ENCODE data around the gene SLAMF6. TPM values are rescaled to one million over a fixed set of nuclear protein-coding genes. Genes with fewer than 3 reads are reported as not detected.
A peak's percentile ranks its signal among the peaks of the same experiment; 100 is the strongest.
"Not testable (repeated sequence)": the region's sequence is repeated elsewhere in the genome, so short reads cannot be mapped to it uniquely, and the experiment has no call there.

The SLAMF6 gene
- total and polyA plus RNA-seq, 5 donors from 2014 or later, result 60.0 to 163 (median 127) TPM

DNA sequence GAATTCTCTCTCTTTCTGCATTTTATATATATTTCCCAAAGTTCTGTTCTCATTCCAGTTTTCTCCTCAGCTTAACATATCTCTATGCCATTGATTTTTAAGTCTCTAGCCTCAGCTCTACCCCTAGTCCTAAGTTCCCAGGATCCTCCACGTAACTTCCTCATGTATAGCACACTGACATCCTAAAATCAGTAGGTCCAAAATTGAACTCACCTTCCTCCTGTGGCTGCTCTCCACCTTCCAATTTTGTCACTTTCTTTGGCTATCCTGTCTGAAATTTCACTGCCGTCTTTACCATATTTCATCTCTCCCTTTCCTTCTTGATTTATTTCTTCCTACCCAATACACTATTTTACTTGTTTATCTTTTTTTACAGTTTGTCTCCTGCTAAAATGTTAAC, 1.5 kb downstream of the SLAMF6 start:
- Mint-ChIP-seq H3K4me3 (peak overlapping the region; percentile 93 to 99 (median 96)), H3K9me3 (peaks cover 0 to 11% (median 4%) of the 10 kb centered on the region in 7 donors), H3K27ac (peak overlapping the region; percentile 94 to 98 (median 96)), H3K4me1 (peaks cover 29 to 81% (median 66%) of the 10 kb centered on the region in 4 donors), H3K36me3 (peaks cover 23% of the 10 kb centered on the region), H3K27me3 (no peaks in the 10 kb centered on the region)
- ATAC-seq (ENCODE audit: low read depth in 2 of 2) (no peak), DNase-seq (peak in 1 of 3 donors; percentile 13)
- Histone ChIP-seq H3K27ac (ENCODE audit: insufficient read depth, low read length, poor library complexity, severe bottlenecking) (peak overlapping the region; percentile 79), H3K4me1 (ENCODE audit: control insufficient read depth, insufficient read depth, low read length, poor library complexity, severe bottlenecking) (peaks cover 45% of the 10 kb centered on the region), H3K4me3 (ENCODE audit: low read depth, low read length) (peak overlapping the region; percentile 98), H3K36me3 (ENCODE audit: control insufficient read depth, insufficient read depth, low read length) (peaks cover 6% of the 10 kb centered on the region), H3K27me3 (ENCODE audit: control insufficient read depth, insufficient read depth, low read length) (no peaks in the 10 kb centered on the region), H3K9me3 (ENCODE audit: control insufficient read depth in 2 of 2, low read length in 2 of 2) (no peaks in the 10 kb centered on the region)

DNA sequence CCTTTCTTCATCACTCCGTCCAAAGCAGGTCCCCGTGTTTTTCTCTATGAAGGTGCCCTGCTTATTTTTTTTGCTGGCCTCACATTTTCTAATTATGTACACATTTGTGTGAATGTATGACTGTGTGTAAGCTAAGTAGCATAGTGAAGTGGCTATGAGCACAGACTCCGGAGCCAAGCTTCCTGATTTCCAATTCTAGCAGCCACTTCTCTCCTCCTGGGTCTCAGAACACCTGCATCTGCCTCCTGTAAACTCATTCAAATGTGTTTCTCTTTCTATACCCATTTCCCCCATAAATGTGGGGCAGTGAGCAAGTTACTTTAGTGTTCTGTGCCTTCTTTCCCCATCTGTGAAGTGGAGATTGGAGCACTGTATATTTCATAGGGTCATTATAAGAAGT, 2.1 kb downstream of the SLAMF6 start:
- no peaks in the 10 kb centered on the region for H3K27me3 ChIP-seq (ENCODE audit: control insufficient read depth, insufficient read depth, low read length)
- H3K36me3 ChIP-seq (ENCODE audit: control insufficient read depth, insufficient read depth, low read length), result peaks cover 6% of the 10 kb centered on the region
- peaks cover 21% of the 10 kb centered on the region for H3K36me3 Mint-ChIP-seq
- ATAC-seq (ENCODE audit: low read depth in 2 of 2), result no peak
- no peaks in the 10 kb centered on the region for H3K27me3 Mint-ChIP-seq
- H3K4me1 Mint-ChIP-seq, result peaks cover 32 to 86% (median 70%) of the 10 kb centered on the region in 4 donors
- peak overlapping the region; percentile 98 for H3K4me3 ChIP-seq (ENCODE audit: low read depth, low read length)
- H3K4me1 ChIP-seq (ENCODE audit: control insufficient read depth, insufficient read depth, low read length, poor library complexity, severe bottlenecking), result peaks cover 47% of the 10 kb centered on the region
- peaks cover 0 to 9% (median 4%) of the 10 kb centered on the region in 7 donors for H3K9me3 Mint-ChIP-seq
- H3K27ac Mint-ChIP-seq, result peak overlapping the region; percentile 94 to 98 (median 96)
- no peaks in the 10 kb centered on the region for H3K9me3 ChIP-seq (ENCODE audit: control insufficient read depth in 2 of 2, low read length in 2 of 2)
- DNase-seq, result peak in 1 of 3 donors; percentile 41
- H3K27ac ChIP-seq (ENCODE audit: insufficient read depth, low read length, poor library complexity, severe bottlenecking), result peak overlapping the region; percentile 79
- peak overlapping the region; percentile 93 to 99 (median 96) for H3K4me3 Mint-ChIP-seq

DNA sequence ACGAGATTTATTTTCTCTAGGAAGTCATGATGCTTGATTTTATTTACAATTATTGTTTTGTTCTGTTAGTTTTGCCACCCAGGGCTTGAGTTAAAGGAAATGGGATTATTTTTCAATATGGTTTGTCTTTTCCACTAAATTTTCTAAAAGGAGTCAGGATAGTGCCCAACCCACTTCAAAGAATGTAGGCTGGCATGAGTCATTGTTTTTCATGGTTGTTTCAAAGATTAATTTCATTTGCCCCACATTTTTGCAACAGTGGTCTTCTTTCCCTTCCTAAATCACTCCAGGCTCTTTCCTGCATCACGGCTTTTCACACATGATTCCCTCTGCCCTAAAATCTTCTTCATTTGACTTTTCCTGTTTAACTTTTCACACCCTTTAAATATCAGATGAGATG, 2.5 kb downstream of the SLAMF6 start:
- Mint-ChIP-seq H3K27me3 (no peaks in the 10 kb centered on the region), H3K4me3 (peak overlapping the region; percentile 93 to 99 (median 96)), H3K27ac (peak overlapping the region; percentile 94 to 98 (median 96)), H3K4me1 (peaks cover 36 to 90% (median 75%) of the 10 kb centered on the region in 4 donors), H3K36me3 (peaks cover 21% of the 10 kb centered on the region), H3K9me3 (peaks cover 0 to 8% (median 6%) of the 10 kb centered on the region in 7 donors)
- H3K27ac ChIP-seq (ENCODE audit: insufficient read depth, low read length, poor library complexity, severe bottlenecking), result peak overlapping the region; percentile 79
- ATAC-seq (ENCODE audit: low read depth in 2 of 2), result no peak
- DNase-seq, result no peak
- peaks cover 51% of the 10 kb centered on the region for H3K4me1 ChIP-seq (ENCODE audit: control insufficient read depth, insufficient read depth, low read length, poor library complexity, severe bottlenecking)
- peak overlapping the region; percentile 98 for H3K4me3 ChIP-seq (ENCODE audit: low read depth, low read length)
- H3K27me3 ChIP-seq (ENCODE audit: control insufficient read depth, insufficient read depth, low read length), result no peaks in the 10 kb centered on the region
- H3K36me3 ChIP-seq (ENCODE audit: control insufficient read depth, insufficient read depth, low read length), result peaks cover 6% of the 10 kb centered on the region
- no peaks in the 10 kb centered on the region for H3K9me3 ChIP-seq (ENCODE audit: control insufficient read depth in 2 of 2, low read length in 2 of 2)

DNA sequence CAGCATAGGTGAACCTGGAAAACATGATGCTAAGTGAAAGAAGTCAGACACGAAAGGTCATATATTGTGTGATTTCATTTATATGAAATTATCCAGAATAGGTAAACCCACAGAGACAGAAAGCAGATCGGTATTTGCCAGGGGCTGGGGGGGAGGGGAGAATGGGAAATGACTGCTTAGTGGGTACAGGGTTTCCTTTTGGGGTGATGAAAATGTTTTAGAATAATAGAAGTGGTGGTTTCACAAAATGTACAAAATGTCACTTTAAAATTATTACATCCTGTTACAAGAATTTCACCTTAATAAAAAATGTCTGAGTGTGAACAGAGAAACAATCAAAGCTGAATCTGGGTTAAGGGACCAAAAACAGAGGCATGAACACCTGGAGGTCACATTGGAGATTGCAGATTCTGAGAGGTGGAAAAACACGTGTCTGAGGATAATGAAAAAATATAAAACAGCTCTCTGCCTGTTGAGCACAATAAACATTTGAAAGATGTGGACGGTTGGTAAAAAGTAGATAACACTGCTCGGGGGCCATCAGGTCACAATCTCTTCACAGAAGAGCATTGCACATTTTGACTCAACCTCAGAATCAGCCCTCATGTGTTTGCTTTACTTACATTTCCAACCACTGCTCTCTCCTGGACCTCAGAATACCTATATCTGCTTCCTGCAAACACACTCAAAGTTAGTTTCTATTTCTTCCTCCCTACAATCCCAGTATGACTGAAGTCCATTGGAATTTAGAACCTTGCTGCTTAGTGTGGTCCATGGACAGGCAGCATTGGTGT, 3.2 kb downstream of the SLAMF6 start:
- H3K4me3 Mint-ChIP-seq, result peak overlapping the region; percentile 93 to 99 (median 96)
- Histone ChIP-seq H3K27me3 (ENCODE audit: control insufficient read depth, insufficient read depth, low read length) (no peaks in the 10 kb centered on the region), H3K36me3 (ENCODE audit: control insufficient read depth, insufficient read depth, low read length) (peaks cover 6% of the 10 kb centered on the region), H3K4me3 (ENCODE audit: low read depth, low read length) (peak overlapping the region; percentile 98), H3K27ac (ENCODE audit: insufficient read depth, low read length, poor library complexity, severe bottlenecking) (peak overlapping the region; percentile 79), H3K9me3 (ENCODE audit: control insufficient read depth in 2 of 2, low read length in 2 of 2) (no peaks in the 10 kb centered on the region), H3K4me1 (ENCODE audit: control insufficient read depth, insufficient read depth, low read length, poor library complexity, severe bottlenecking) (peaks cover 55% of the 10 kb centered on the region)
- peaks cover 0 to 3% (median under 1%) of the 10 kb centered on the region in 7 donors for H3K9me3 Mint-ChIP-seq
- peak overlapping the region; percentile 94 to 98 (median 96) for H3K27ac Mint-ChIP-seq
- peaks cover 21% of the 10 kb centered on the region for H3K36me3 Mint-ChIP-seq
- ATAC-seq (ENCODE audit: low read depth in 2 of 2), result peak; percentile 33 to 47
- peaks cover 44 to 92% (median 77%) of the 10 kb centered on the region in 4 donors for H3K4me1 Mint-ChIP-seq
- DNase-seq, result peak in 2 of 3 donors; percentile 61 to 68
- H3K27me3 Mint-ChIP-seq, result no peaks in the 10 kb centered on the region

DNA sequence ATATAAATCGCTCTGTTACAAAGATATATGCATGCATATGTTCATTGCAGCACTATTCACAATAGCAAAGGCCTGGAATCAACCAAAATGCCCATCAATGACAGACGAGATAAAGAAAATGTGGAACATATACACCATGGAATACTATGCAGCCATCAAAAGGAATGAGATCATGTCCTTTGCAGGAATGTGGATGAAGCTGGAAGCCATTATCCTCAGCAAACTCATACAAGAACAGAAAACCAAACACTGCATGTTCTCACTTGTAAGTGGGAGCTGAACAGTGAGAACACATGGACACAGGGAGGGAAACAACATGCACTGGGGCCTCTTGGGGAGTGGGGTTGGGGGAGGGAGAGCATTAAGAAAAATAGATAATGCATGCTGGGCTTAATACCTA, 5.5 kb downstream of the SLAMF6 start:
- Mint-ChIP-seq H3K36me3 (peaks cover 35% of the 10 kb centered on the region), H3K27ac (peak overlapping the region in 2 of 3 donors; percentile 79 to 98), H3K4me3 (peak overlapping the region; percentile 16 to 84 (median 56)), H3K9me3 (peaks cover 2 to 17% (median 5%) of the 10 kb centered on the region in 7 donors), H3K4me1 (peaks cover 65 to 99% (median 89%) of the 10 kb centered on the region in 4 donors)
- not testable (repeated sequence) for H3K9me3 ChIP-seq (ENCODE audit: control insufficient read depth in 2 of 2, low read length in 2 of 2); H3K27me3 Mint-ChIP-seq; H3K27me3 ChIP-seq (ENCODE audit: control insufficient read depth, insufficient read depth, low read length); H3K27ac ChIP-seq (ENCODE audit: insufficient read depth, low read length, poor library complexity, severe bottlenecking); ATAC-seq (ENCODE audit: low read depth in 2 of 2); DNase-seq
- H3K36me3 ChIP-seq (ENCODE audit: control insufficient read depth, insufficient read depth, low read length), result peaks cover 16% of the 10 kb centered on the region
- peaks cover 55% of the 10 kb centered on the region for H3K4me1 ChIP-seq (ENCODE audit: control insufficient read depth, insufficient read depth, low read length, poor library complexity, severe bottlenecking)
- peak overlapping the region; percentile 98 for H3K4me3 ChIP-seq (ENCODE audit: low read depth, low read length)

DNA sequence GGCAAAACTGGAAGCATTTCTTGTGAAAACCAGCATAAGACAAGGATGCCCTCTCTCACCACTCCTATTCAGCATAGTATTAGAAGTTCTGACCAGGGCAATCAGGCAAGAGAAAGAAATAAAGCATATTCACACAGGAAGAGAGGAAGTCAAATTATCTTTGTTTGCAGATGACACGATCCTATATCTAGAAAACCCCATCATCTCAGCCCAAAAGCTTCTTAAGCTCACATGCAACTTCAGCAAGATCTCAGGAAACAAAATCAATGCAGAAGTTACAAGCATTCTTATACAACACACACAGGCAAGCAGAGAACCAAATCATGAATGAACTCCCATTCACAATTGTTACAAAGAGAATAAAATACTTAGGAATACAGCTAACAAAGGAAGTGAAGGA, 7.1 kb downstream of the SLAMF6 start:
- H3K4me1 ChIP-seq (ENCODE audit: control insufficient read depth, insufficient read depth, low read length, poor library complexity, severe bottlenecking), result peaks cover 39% of the 10 kb centered on the region
- H3K27me3 ChIP-seq (ENCODE audit: control insufficient read depth, insufficient read depth, low read length); DNase-seq; H3K27me3 Mint-ChIP-seq; ATAC-seq (ENCODE audit: low read depth in 2 of 2); H3K27ac ChIP-seq (ENCODE audit: insufficient read depth, low read length, poor library complexity, severe bottlenecking): not testable (repeated sequence)
- peak overlapping the region; percentile 55 for H3K4me3 ChIP-seq (ENCODE audit: low read depth, low read length)
- H3K4me3 Mint-ChIP-seq, result peak overlapping the region; percentile 27 to 84 (median 71)
- H3K36me3 ChIP-seq (ENCODE audit: control insufficient read depth, insufficient read depth, low read length), result peaks cover 33% of the 10 kb centered on the region
- H3K9me3 Mint-ChIP-seq, result peaks cover 3 to 24% (median 7%) of the 10 kb centered on the region in 7 donors
- H3K27ac Mint-ChIP-seq, result peak overlapping the region; percentile 54 to 90 (median 68)
- H3K36me3 Mint-ChIP-seq, result peaks cover 41% of the 10 kb centered on the region
- H3K4me1 Mint-ChIP-seq, result peaks cover 51 to 94% (median 83%) of the 10 kb centered on the region in 4 donors
- H3K9me3 ChIP-seq (ENCODE audit: control insufficient read depth in 2 of 2, low read length in 2 of 2), result peaks cover 6 to 11% of the 10 kb centered on the region in 2 experiments

DNA sequence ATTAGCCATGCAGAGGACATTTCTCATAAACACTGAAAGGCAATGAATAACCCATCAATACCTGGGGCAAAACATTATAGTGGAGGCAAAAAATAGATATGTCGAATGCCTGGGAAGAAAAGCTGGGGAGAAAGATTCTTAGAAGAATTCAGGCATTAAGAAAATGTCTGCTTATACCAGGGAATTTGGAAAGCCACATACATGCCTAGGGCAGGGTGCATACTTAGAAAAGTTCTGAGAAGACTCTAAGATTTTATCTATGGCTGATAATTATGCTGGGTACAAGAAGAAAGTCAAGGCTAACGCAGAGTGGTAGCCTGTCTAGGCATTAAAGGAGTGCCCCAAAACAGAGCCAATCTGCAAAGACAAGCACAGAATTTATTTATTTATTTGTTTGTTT, 18.4 kb downstream of the SLAMF6 start:
- H3K27ac ChIP-seq (ENCODE audit: insufficient read depth, low read length, poor library complexity, severe bottlenecking), result no peak overlapping the region
- H3K4me3 ChIP-seq (ENCODE audit: low read depth, low read length), result no peak overlapping the region
- peaks cover 41% of the 10 kb centered on the region for H3K36me3 ChIP-seq (ENCODE audit: control insufficient read depth, insufficient read depth, low read length)
- H3K27ac Mint-ChIP-seq, result peak overlapping the region in 1 of 3 donors; percentile 22
- ATAC-seq (ENCODE audit: low read depth in 2 of 2) (no peak), DNase-seq (no peak)
- H3K4me3 Mint-ChIP-seq, result peak overlapping the region in 1 of 4 donors; percentile 51
- H3K27me3 Mint-ChIP-seq, result no peaks in the 10 kb centered on the region
- no peaks in the 10 kb centered on the region for H3K4me1 ChIP-seq (ENCODE audit: control insufficient read depth, insufficient read depth, low read length, poor library complexity, severe bottlenecking)
- H3K9me3 Mint-ChIP-seq, result peaks cover 1 to 44% (median 19%) of the 10 kb centered on the region in 7 donors
- H3K4me1 Mint-ChIP-seq, result peaks cover 38 to 46% (median 39%) of the 10 kb centered on the region in 4 donors
- H3K27me3 ChIP-seq (ENCODE audit: control insufficient read depth, insufficient read depth, low read length), result no peaks in the 10 kb centered on the region
- peaks cover 68% of the 10 kb centered on the region for H3K36me3 Mint-ChIP-seq
- H3K9me3 ChIP-seq (ENCODE audit: control insufficient read depth in 2 of 2, low read length in 2 of 2), result peaks cover 26 to 30% of the 10 kb centered on the region in 2 experiments
